ENCODE data around the gene POLK.
"Not testable (repeated sequence)": the region's sequence is repeated elsewhere in the genome, so short reads cannot be mapped to it uniquely, and the experiment has no call there.

Gene POLK

GRCh38 chr5:75551471-75551870 lies 39.8 kb downstream of the POLK start:
- H3K4me1 ChIP-seq (ENCODE audit: control insufficient read depth, insufficient read depth, low read length), result peaks cover 11% of the 10 kb centered on the region
- peaks cover 36% of the 10 kb centered on the region for H3K36me3 ChIP-seq (ENCODE audit: insufficient read depth, low read length)
- no peaks in the 10 kb centered on the region for H3K27me3 ChIP-seq (ENCODE audit: control insufficient read depth, insufficient read depth, low read length)
- peaks cover 6% of the 10 kb centered on the region for H3K9me3 ChIP-seq (replicated peaks; ENCODE audit: low read length)
- no peak overlapping the region for H3K9ac ChIP-seq (ENCODE audit: low read depth, low read length)
- H3K4me2 ChIP-seq (ENCODE audit: low read length), result no peak overlapping the region
- H3K4me3 ChIP-seq (ENCODE audit: low read length), result no peak overlapping the region

DNA sequence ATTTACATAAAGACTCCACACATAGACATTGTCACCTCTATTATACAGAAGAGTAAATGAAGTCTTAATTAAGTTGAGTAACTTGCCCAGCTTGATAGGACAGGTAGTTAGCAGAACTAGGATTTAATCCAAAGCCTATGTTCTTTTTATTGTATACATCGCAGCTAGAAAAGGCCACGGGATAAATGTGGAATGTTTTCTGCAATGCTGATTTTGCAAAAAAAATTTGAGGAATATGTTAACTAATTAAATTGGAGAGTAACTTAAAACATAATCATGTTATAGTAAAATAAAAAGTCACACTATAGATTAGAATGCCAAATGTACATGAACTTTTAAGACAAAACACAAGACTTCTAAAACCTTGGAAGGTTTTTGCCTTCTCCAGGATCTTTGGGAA lies 41.1 kb downstream of the POLK start:
- no peak overlapping the region for H3K4me3 ChIP-seq (ENCODE audit: low read length)
- peaks cover 36% of the 10 kb centered on the region for H3K36me3 ChIP-seq (ENCODE audit: insufficient read depth, low read length)
- H3K27me3 ChIP-seq (ENCODE audit: control insufficient read depth, insufficient read depth, low read length), result no peaks in the 10 kb centered on the region
- no peak overlapping the region for H3K9ac ChIP-seq (ENCODE audit: low read depth, low read length)
- H3K4me1 ChIP-seq (ENCODE audit: control insufficient read depth, insufficient read depth, low read length), result peaks cover 11% of the 10 kb centered on the region
- no peak overlapping the region for H3K4me2 ChIP-seq (ENCODE audit: low read length)
- peaks cover 6% of the 10 kb centered on the region for H3K9me3 ChIP-seq (replicated peaks; ENCODE audit: low read length)

DNA sequence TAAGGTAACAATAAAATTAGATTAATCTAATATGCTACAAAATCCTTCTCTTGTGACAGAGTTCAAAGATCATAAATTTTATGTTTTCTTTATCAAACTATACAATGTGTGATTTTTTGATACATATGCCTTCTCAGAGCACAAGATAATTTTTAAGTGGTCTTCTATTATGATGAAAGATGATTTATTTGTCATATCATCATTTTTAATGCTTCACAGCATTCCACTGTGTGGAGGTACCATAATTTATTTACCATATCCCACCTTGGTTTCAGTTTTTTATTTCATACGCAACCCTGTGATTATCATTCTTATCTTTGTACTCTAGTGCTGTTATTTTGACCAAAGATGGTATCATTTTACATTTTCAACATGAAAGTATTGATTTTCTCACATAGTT lies 41.7 kb downstream of the POLK start:
- no peak overlapping the region for H3K4me2 ChIP-seq (ENCODE audit: low read length)
- peaks cover 11% of the 10 kb centered on the region for H3K4me1 ChIP-seq (ENCODE audit: control insufficient read depth, insufficient read depth, low read length)
- no peak overlapping the region for H3K9ac ChIP-seq (ENCODE audit: low read depth, low read length)
- H3K36me3 ChIP-seq (ENCODE audit: insufficient read depth, low read length), result peaks cover 36% of the 10 kb centered on the region
- H3K27me3 ChIP-seq (ENCODE audit: control insufficient read depth, insufficient read depth, low read length), result no peaks in the 10 kb centered on the region
- no peak overlapping the region for H3K4me3 ChIP-seq (ENCODE audit: low read length)
- peaks cover 6% of the 10 kb centered on the region for H3K9me3 ChIP-seq (replicated peaks; ENCODE audit: low read length)

DNA sequence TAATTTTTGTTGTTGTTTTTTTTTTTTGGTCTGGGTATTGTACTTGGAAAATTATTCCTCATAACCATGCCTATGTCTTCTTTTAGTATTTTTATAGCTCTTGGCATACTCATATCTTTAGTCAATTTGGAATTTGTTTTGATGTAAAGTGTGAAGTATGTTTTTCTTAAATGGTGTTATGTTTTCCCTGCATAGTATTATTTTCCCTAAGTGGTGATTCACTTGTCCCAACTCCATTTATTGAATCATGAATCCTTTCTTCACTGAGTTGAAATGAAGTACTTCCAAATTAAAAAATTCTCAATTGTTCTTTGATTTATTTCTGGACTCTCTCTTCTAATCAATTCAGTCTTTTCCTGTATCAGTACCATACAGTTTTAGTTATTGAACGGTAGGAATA lies 46.5 kb downstream of the POLK start:
- Histone ChIP-seq H3K27me3 (ENCODE audit: control insufficient read depth, insufficient read depth, low read length) (no peaks in the 10 kb centered on the region), H3K4me3 (ENCODE audit: low read length) (no peak overlapping the region), H3K36me3 (ENCODE audit: insufficient read depth, low read length) (peaks cover 27% of the 10 kb centered on the region), H3K9ac (ENCODE audit: low read depth, low read length) (no peak overlapping the region), H3K4me2 (ENCODE audit: low read length) (no peak overlapping the region), H3K9me3 (replicated peaks; ENCODE audit: low read length) (no peaks in the 10 kb centered on the region), H3K4me1 (ENCODE audit: control insufficient read depth, insufficient read depth, low read length) (no peaks in the 10 kb centered on the region)

- no peak overlapping the region for H3K9ac ChIP-seq (ENCODE audit: low read depth, low read length)
- no peaks in the 10 kb centered on the region for H3K9me3 ChIP-seq (replicated peaks; ENCODE audit: low read length)
- no peaks in the 10 kb centered on the region for H3K27me3 ChIP-seq (ENCODE audit: control insufficient read depth, insufficient read depth, low read length)
- no peak overlapping the region for H3K4me3 ChIP-seq (ENCODE audit: low read length)
- no peaks in the 10 kb centered on the region for H3K4me1 ChIP-seq (ENCODE audit: control insufficient read depth, insufficient read depth, low read length)
- peaks cover 20% of the 10 kb centered on the region for H3K36me3 ChIP-seq (ENCODE audit: insufficient read depth, low read length)
- H3K4me2 ChIP-seq (ENCODE audit: low read length), result no peak overlapping the region
Measured at GRCh38 chr5:75558981-75559632, 47.4 kb downstream of the POLK start.

DNA sequence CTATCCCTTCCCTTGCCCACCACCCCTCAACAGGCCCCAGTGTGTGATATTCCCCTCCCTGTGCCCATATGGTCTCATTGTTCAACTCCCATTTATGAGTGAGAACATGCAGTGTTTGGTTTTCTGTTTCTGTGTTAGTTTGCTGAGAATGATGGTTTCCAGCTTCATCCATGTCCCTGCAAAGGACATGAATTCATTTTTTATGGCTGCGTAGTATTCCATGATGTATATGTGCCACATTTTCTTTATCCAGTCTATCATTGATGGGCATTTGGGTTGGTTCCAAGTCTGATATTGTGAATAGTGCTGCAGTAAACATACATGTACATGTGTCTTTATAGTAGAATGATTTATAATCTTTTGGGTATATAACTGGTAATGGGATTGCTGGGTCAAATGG lies 49.0 kb downstream of the POLK start:
- H3K9ac ChIP-seq (ENCODE audit: low read depth, low read length); H3K9me3 ChIP-seq (replicated peaks; ENCODE audit: low read length); H3K4me3 ChIP-seq (ENCODE audit: low read length): not testable (repeated sequence)

GRCh38 chr5:75565991-75566709 lies 54.5 kb downstream of the POLK start:
- not testable (repeated sequence) for H3K27me3 ChIP-seq (ENCODE audit: control insufficient read depth, insufficient read depth, low read length); H3K9me3 ChIP-seq (replicated peaks; ENCODE audit: low read length); H3K36me3 ChIP-seq (ENCODE audit: insufficient read depth, low read length)
- H3K4me3 ChIP-seq (ENCODE audit: low read length), result peak overlapping the region; percentile 46
- peak overlapping the region; percentile 47 for H3K9ac ChIP-seq (ENCODE audit: low read depth, low read length)
- peak overlapping the region; percentile 71 for H3K4me2 ChIP-seq (ENCODE audit: low read length)
- H3K4me1 ChIP-seq (ENCODE audit: control insufficient read depth, insufficient read depth, low read length), result peaks cover 31% of the 10 kb centered on the region

More for the DNA sequence above, 49.0 kb downstream of the POLK start:
- not testable (repeated sequence) for H3K4me2 ChIP-seq (ENCODE audit: low read length); H3K36me3 ChIP-seq (ENCODE audit: insufficient read depth, low read length); H3K27me3 ChIP-seq (ENCODE audit: control insufficient read depth, insufficient read depth, low read length); H3K4me1 ChIP-seq (ENCODE audit: control insufficient read depth, insufficient read depth, low read length)

GRCh38 chr5:75566710-75567309 lies 55.1 kb downstream of the POLK start:
- peak overlapping the region; percentile 46 for H3K4me3 ChIP-seq (ENCODE audit: low read length)
- H3K27me3 ChIP-seq (ENCODE audit: control insufficient read depth, insufficient read depth, low read length), result no peaks in the 10 kb centered on the region
- H3K36me3 ChIP-seq (ENCODE audit: insufficient read depth, low read length), result peaks cover 5% of the 10 kb centered on the region
- H3K4me2 ChIP-seq (ENCODE audit: low read length), result peak overlapping the region; percentile 71
- peaks cover 31% of the 10 kb centered on the region for H3K4me1 ChIP-seq (ENCODE audit: control insufficient read depth, insufficient read depth, low read length)
- peak overlapping the region; percentile 47 for H3K9ac ChIP-seq (ENCODE audit: low read depth, low read length)
- no peaks in the 10 kb centered on the region for H3K9me3 ChIP-seq (replicated peaks; ENCODE audit: low read length)

DNA sequence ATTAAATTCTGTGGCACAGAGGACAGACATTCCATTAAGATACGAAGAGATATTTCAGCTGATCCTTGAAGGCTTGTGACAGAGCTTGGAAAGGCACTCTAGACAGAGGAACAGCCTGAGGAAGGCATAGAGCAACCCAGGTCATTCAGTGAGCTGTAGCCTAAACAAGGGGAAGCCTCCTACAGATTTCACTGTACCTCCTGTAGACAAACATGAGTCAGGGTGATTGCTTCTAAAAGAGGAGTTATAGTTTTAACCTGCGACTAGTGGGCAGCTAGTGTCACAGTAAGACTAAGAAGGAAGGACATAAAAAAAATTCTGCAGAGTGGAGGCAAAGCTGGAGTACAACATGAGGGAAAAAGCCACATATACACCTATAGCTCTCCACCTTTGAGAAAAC lies 56.0 kb downstream of the POLK start:
- peak overlapping the region; percentile 6 for H3K4me3 ChIP-seq (ENCODE audit: low read length)
- H3K27me3 ChIP-seq (ENCODE audit: control insufficient read depth, insufficient read depth, low read length), result no peaks in the 10 kb centered on the region
- no peaks in the 10 kb centered on the region for H3K9me3 ChIP-seq (replicated peaks; ENCODE audit: low read length)
- peak overlapping the region; percentile 71 for H3K4me2 ChIP-seq (ENCODE audit: low read length)
- H3K36me3 ChIP-seq (ENCODE audit: insufficient read depth, low read length), result peaks cover 5% of the 10 kb centered on the region
- peaks cover 31% of the 10 kb centered on the region for H3K4me1 ChIP-seq (ENCODE audit: control insufficient read depth, insufficient read depth, low read length)
- peak overlapping the region; percentile 41 for H3K9ac ChIP-seq (ENCODE audit: low read depth, low read length)

DNA sequence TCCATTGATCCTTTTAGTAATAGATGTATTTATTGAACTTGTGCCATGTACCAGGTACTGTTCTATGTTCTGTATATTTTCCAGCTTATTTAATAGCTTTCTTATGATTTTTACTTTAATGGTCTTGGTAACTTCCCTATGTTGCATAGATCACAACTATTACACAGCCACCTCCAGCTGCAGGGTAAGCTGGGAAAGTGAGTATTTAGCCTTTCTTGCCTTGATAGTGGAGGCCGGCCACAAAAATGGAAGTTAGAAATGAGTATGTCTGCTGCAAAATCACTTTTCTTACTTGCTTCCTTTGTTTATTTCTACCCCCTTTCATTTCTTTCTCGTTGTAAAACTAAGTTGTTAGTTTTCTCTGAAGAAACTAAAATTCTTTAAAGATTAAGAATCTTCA lies 56.5 kb downstream of the POLK start:
- Histone ChIP-seq H3K4me1 (ENCODE audit: control insufficient read depth, insufficient read depth, low read length) (peaks cover 31% of the 10 kb centered on the region), H3K27me3 (ENCODE audit: control insufficient read depth, insufficient read depth, low read length) (no peaks in the 10 kb centered on the region), H3K36me3 (ENCODE audit: insufficient read depth, low read length) (peaks cover 5% of the 10 kb centered on the region), H3K4me2 (ENCODE audit: low read length) (peak overlapping the region; percentile 71), H3K9ac (ENCODE audit: low read depth, low read length) (no peak overlapping the region), H3K4me3 (ENCODE audit: low read length) (no peak overlapping the region), H3K9me3 (replicated peaks; ENCODE audit: low read length) (no peaks in the 10 kb centered on the region)

DNA sequence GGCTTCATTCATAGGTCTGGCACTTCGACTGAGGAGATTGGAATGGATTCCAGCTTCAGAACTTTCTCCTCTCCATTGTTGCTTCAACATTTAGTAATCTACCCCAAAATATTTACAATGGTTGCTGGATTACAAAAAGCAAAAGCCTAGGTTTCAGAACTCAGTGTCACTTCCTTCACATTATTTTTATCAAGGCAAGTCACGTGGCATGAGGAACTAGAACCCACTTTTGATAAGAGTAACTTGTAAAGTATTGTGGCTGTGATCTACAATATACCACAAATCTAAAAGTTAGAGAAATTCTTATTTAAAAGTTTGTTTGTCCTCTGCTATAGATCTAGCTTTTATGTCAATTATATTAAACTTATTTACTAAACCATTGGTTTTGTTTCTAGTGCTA lies 59.9 kb downstream of the POLK start:
- peaks cover 6% of the 10 kb centered on the region for H3K36me3 ChIP-seq (ENCODE audit: insufficient read depth, low read length)
- no peaks in the 10 kb centered on the region for H3K9me3 ChIP-seq (replicated peaks; ENCODE audit: low read length)
- no peak overlapping the region for H3K4me3 ChIP-seq (ENCODE audit: low read length)
- H3K27me3 ChIP-seq (ENCODE audit: control insufficient read depth, insufficient read depth, low read length), result no peaks in the 10 kb centered on the region
- H3K4me2 ChIP-seq (ENCODE audit: low read length), result no peak overlapping the region
- H3K9ac ChIP-seq (ENCODE audit: low read depth, low read length), result no peak overlapping the region
- peaks cover 22% of the 10 kb centered on the region for H3K4me1 ChIP-seq (ENCODE audit: control insufficient read depth, insufficient read depth, low read length)
